A549 (cell line): Measurements from ENCODE around the gene HEXIM1. TPM values are rescaled to one million over a fixed set of nuclear protein-coding genes. Genes with fewer than 3 reads are reported as not detected.

ENCODE experiments used
- ATAC-seq, 2 experiments: fragments of 200-7000 bp in 1 of 2; fragments of >200 bp in 1 of 2; cut with Nextera tagmentation in 1 of 2; cut with Tn5 transposase in 1 of 2; 3 replicates each; pipeline versions ENCODE4 v1.8.0 to v1.9.1; 2018 to 2020; ENCODE audit warnings: mild to moderate bottlenecking in 1 of 2, moderate library complexity in 1 of 2
- CTCF ChIA-PET: fragments of 300-600 bp; sonication (Branson Sonifier 250); formaldehyde crosslinking; extraction: SDS; loops from one replicate; lab custom pipeline; 2021; ENCODE audit warnings: antibody characterized with exemption, inconsistent platforms; lab: Yijun Ruan, JAX
- POLR2A ChIA-PET: fragments of 350-600 bp; formaldehyde crosslinking; extraction: SDS; loops from one replicate; lab custom pipeline; 2021; ENCODE audit warnings: antibody characterized with exemption, inconsistent platforms; lab: Yijun Ruan, JAX
- DNase-seq, 2 experiments: peaks; one replicate each; pipeline versions ENCODE4 v3.0.0 to v3.0.0-alpha.2; 2011 to 2016; ENCODE audit warnings: low read depth in 1 of 2, low spot score in 1 of 2
- FAIRE-seq: peaks from 2 replicates; lab custom pipeline; 2011; peaks lifted over from hg19 to GRCh38; lab: Jason Lieb, UNC
- H3K27ac ChIP-seq, 2 experiments: fragments of >200 bp; sonication (Bioruptor Twin); formaldehyde crosslinking; 3 replicates each; pipeline ENCODE4 v1.5.1; 2016 to 2017
- H3K4me1 ChIP-seq: fragments of >200 bp; sonication (Bioruptor Twin); formaldehyde crosslinking; 3 replicates; pipeline ENCODE4 v1.6.1; 2016
- H3K4me2 ChIP-seq: fragments of >200 bp; sonication (Bioruptor Twin); formaldehyde crosslinking; 3 replicates; pipeline ENCODE4 v1.6.1; 2016
- H3K4me3 ChIP-seq: fragments of >200 bp; sonication (Bioruptor Twin); formaldehyde crosslinking; 3 replicates; pipeline ENCODE4 v1.5.1; 2016
- H3K9me3 ChIP-seq: fragments of >200 bp; sonication (Bioruptor Twin); formaldehyde crosslinking; 3 replicates; pipeline ENCODE4 v1.6.1; 2016
- BHLHE40 ChIP-seq: IDR thresholded peaks from 2 replicates; pipeline ENCODE4 v1.6.1; 2012; ENCODE audit warnings: low read depth, low read length, inconsistent platforms
- CEBPB ChIP-seq, 2 experiments: fragments of >200 bp in 1 of 2; sonication (Bioruptor Twin) in 1 of 2; formaldehyde crosslinking in 1 of 2; IDR thresholded peaks; 2 replicates each; pipeline ENCODE4 v1.6.1; 2012 to 2016
- CHD2 ChIP-seq: fragments of 150-350 bp; IDR thresholded peaks from 2 replicates; pipeline ENCODE4 v1.6.1; 2014; ENCODE audit warnings: low read length; ENCODE audit not compliant: partially characterized antibody
- E2F6 ChIP-seq: IDR thresholded peaks from 2 replicates; pipeline ENCODE4 v1.6.1; 2012; ENCODE audit warnings: low read depth, borderline replicate concordance
- EHF ChIP-seq: fragments of 250-450 bp; sonication (Bioruptor Pico); IDR thresholded peaks from 2 replicates; pipeline ENCODE4 v1.5.0; 2020; ENCODE audit warnings: mild to moderate bottlenecking
- EHMT2 ChIP-seq: fragments of 200-600 bp; sonication (generic); IDR thresholded peaks from 2 replicates; pipeline ENCODE4 v1.6.1; 2016; ENCODE audit warnings: antibody characterized with exemption, low read depth, mild to moderate bottlenecking, moderate library complexity
- EP300 ChIP-seq, 2 experiments: fragments of >200 bp; sonication (Bioruptor Twin); formaldehyde crosslinking; IDR thresholded peaks; 2 replicates in 1 of 2; 3 replicates in 1 of 2; pipeline ENCODE4 v1.6.1; 2016 to 2017
- FOSB ChIP-seq: fragments of 250-450 bp; sonication (Bioruptor Pico); IDR thresholded peaks from 2 replicates; pipeline ENCODE4 v1.5.0; 2020; ENCODE audit warnings: mild to moderate bottlenecking, moderate library complexity
- FOXS1 ChIP-seq: fragments of 250-450 bp; sonication (Bioruptor Pico); IDR thresholded peaks from 2 replicates; pipeline ENCODE4 v1.5.0; 2020; ENCODE audit warnings: mild to moderate bottlenecking, moderate library complexity
- HDAC2 ChIP-seq: fragments of 200-600 bp; sonication (generic); IDR thresholded peaks from 2 replicates; pipeline ENCODE4 v1.6.1; 2016
- HOXB13 ChIP-seq: fragments of 250-450 bp; sonication (Bioruptor Pico); IDR thresholded peaks from 2 replicates; pipeline ENCODE4 v1.5.0; 2020; ENCODE audit warnings: low read depth, mild to moderate bottlenecking, moderate library complexity
- HOXB5 ChIP-seq: fragments of 250-450 bp; sonication (Bioruptor Pico); IDR thresholded peaks from 2 replicates; pipeline ENCODE4 v1.5.0; 2020; ENCODE audit warnings: mild to moderate bottlenecking, moderate library complexity
- JUNB ChIP-seq: fragments of >200 bp; sonication (Bioruptor Twin); formaldehyde crosslinking; IDR thresholded peaks from 2 replicates; pipeline ENCODE4 v1.6.1; 2016
- MAFK ChIP-seq: fragments of 450-650 bp; IDR thresholded peaks from 2 replicates; pipeline ENCODE4 v1.6.1; 2014; ENCODE audit not compliant: partially characterized antibody
- MAX ChIP-seq: IDR thresholded peaks from 2 replicates; pipeline ENCODE4 v1.6.1; 2012
- MYC ChIP-seq: IDR thresholded peaks from 2 replicates; pipeline ENCODE4 v1.6.1; 2012; ENCODE audit warnings: mild to moderate bottlenecking, inconsistent platforms, low read length, improper control_type of control experiment, borderline replicate concordance
- NFE2L2 ChIP-seq: fragments of 150-350 bp; conservative IDR thresholded peaks from 2 replicates; pipeline ENCODE4 v1.6.1; 2014; ENCODE audit warnings: low read length
- NR3C1 ChIP-seq: fragments of >200 bp; sonication (Bioruptor Twin); formaldehyde crosslinking; IDR thresholded peaks from 3 replicates; pipeline ENCODE4 v1.6.1; 2017
- PBX3 ChIP-seq: IDR thresholded peaks from 2 replicates; pipeline ENCODE4 v1.6.1; 2012
- PHF8 ChIP-seq: fragments of 200-600 bp; sonication (generic); IDR thresholded peaks from 2 replicates; pipeline ENCODE4 v1.6.1; 2016; ENCODE audit warnings: low read depth, mild to moderate bottlenecking, antibody characterized with exemption, moderate library complexity, borderline replicate concordance
- POLR2A ChIP-seq: IDR thresholded peaks from 2 replicates; pipeline ENCODE4 v1.6.1; 2012; ENCODE audit warnings: mild to moderate bottlenecking, low read length
- RAD21 ChIP-seq, 2 experiments: fragments of >200 bp in 1 of 2; sonication (Bioruptor Twin) in 1 of 2; formaldehyde crosslinking in 1 of 2; IDR thresholded peaks in 1 of 2; conservative IDR thresholded peaks in 1 of 2; 2 replicates in 1 of 2; 3 replicates in 1 of 2; pipeline ENCODE4 v1.6.1; 2012 to 2018; ENCODE audit warnings: inconsistent platforms in 1 of 2
- REST ChIP-seq: fragments of 200-600 bp; sonication (generic); IDR thresholded peaks from 2 replicates; pipeline ENCODE4 v1.6.1; 2016; ENCODE audit warnings: antibody characterized with exemption, mild to moderate bottlenecking, moderate library complexity
- TP53 ChIP-seq: fragments of 250-450 bp; sonication (Bioruptor Pico); IDR thresholded peaks from 2 replicates; pipeline ENCODE4 v1.5.0; 2021; ENCODE audit warnings: mild to moderate bottlenecking, moderate library complexity
- ZC3H11A ChIP-seq: fragments of 450-650 bp; IDR thresholded peaks from 2 replicates; pipeline ENCODE4 v1.6.1; 2014; ENCODE audit warnings: antibody characterized with exemption, mild to moderate bottlenecking
- ZFP36 ChIP-seq: fragments of 450-650 bp; IDR thresholded peaks from 2 replicates; pipeline ENCODE4 v1.6.1; 2014; ENCODE audit warnings: borderline replicate concordance; ENCODE audit not compliant: partially characterized antibody
- ZNF302 ChIP-seq: fragments of 250-450 bp; sonication (Bioruptor Pico); IDR thresholded peaks from 2 replicates; pipeline ENCODE4 v1.9.0; 2021; ENCODE audit warnings: inconsistent platforms, mild to moderate bottlenecking, moderate library complexity
- whole genome bisulfite sequencing: methylation state at CpG from one replicate; pipeline ENCODE4 v1.1.6; 2017; ENCODE audit errors: missing lambda C conversion rate; 5-methylcytosine and 5-hydroxymethylcytosine counted together
- polyA plus RNA-seq, 4 experiments: library from polyadenylated mRNA; depleted of rRNA in 3 of 4; stranded (reverse); fragments of >200 nt; fragmentation: RNase III in 1 of 4; extraction: RNeasy Plus Mini Kit Qiagen cat#74134 plus additional on column Dnase treatment in 1 of 4; gene quantifications; 2 replicates in 3 of 4; 3 replicates in 1 of 4; pipeline ENCODE4 v1.2.3, GENCODE V29; 2011 to 2017

Gene HEXIM1
- polyA plus RNA-seq, 2 of the 4 experiments (the other 2 are of a cell fraction), result 54.0 to 143 TPM

- TF ChIP-seq TP53 (CRISPR knock-in tag), result peak; percentile 83; the same call in 1 of the 2 replicates
- TF ChIP-seq ZC3H11A, result no peak
- peak; percentile 35; the same call in 1 of the 2 replicates for TF ChIP-seq REST
- no peak for TF ChIP-seq ZNF302 (CRISPR knock-in tag)
- peak; percentile 88 for TF ChIP-seq HOXB5 (CRISPR knock-in tag)
- peak; percentile 96; the same call in 1 of the 2 replicates for TF ChIP-seq PBX3
- TF ChIP-seq FOXS1 (CRISPR knock-in tag), result no peak
- no peak for TF ChIP-seq EHMT2
- TF ChIP-seq NFE2L2, result no peak
- peak; percentile 82 for TF ChIP-seq CHD2
- peak; percentile 77 for TF ChIP-seq MAX
- TF ChIP-seq RAD21 (conservative IDR thresholded peaks at IDR 0.05 in 1 of 2, IDR thresholded peaks at IDR 0.05 in 1 of 2), result no peak; a peak in 2 of 5 replicates
- no peak for TF ChIP-seq EHF (CRISPR knock-in tag)
- TF ChIP-seq HOXB13 (CRISPR knock-in tag), result no peak
- peak; percentile 43; the same call in 1 of the 2 replicates for TF ChIP-seq FOSB
- TF ChIP-seq JUNB, result no peak
- peak; percentile 66 for TF ChIP-seq POLR2A
Observed at GRCh38 chr17:45161288-45162024, 13.2 kb downstream of the HEXIM1 start, which contains the start of gene HEXIM2 (continued).

- Histone ChIP-seq H3K9me3 (no peaks in the 10 kb centered on the region), H3K4me2 (peak overlapping the region; percentile 95), H3K27ac (peak overlapping the region; percentile 90 to 91), H3K4me1 (peaks cover 39% of the 10 kb centered on the region), H3K4me3 (peak overlapping the region; percentile 46)
- FAIRE-seq, result peak; percentile 39
- ChIA-PET POLR2A (interaction anchor here (0.8 to 4.9 kb wide), 14 partner anchors 9 to 110 kb away, joined by 3 to 404 read pairs (median 8); partner anchors contain the start of genes ACBD4, HEXIM1 and NMT1), CTCF (interaction anchor here (1.5 to 43.5 kb wide), 6 partner anchors 10 to 51 kb away, joined by 3 to 2147 read pairs (median 312); partner anchors contain the start of genes ACBD4, FMNL1, HEXIM1 and PLCD3)
- DNase-seq, result no peak
- TF ChIP-seq NFE2L2, result no peak
- TF ChIP-seq EP300 (IDR thresholded peaks at IDR 0.05), result no peak
- TF ChIP-seq E2F6, result no peak
- no peak for TF ChIP-seq ZFP36
- TF ChIP-seq CEBPB (IDR thresholded peaks at IDR 0.05), result no peak
- TF ChIP-seq MYC, result no peak
- TF ChIP-seq REST, result no peak
- TF ChIP-seq POLR2A, result no peak
- TF ChIP-seq PHF8, result no peak
- TF ChIP-seq NR3C1, result no peak
- no peak for TF ChIP-seq MAFK
- no peak for TF ChIP-seq PBX3
- TF ChIP-seq BHLHE40, result no peak
- TF ChIP-seq TP53 (CRISPR knock-in tag), result no peak
- TF ChIP-seq HDAC2, result no peak
- ATAC-seq, result peak; percentile 6 to 20; a peak in 4 of 6 replicates
- WGBS, result 49% methylated on average over 9 of the region's 9 CpGs
Observed at GRCh38 chr17:45162025-45162687, 13.9 kb downstream of the HEXIM1 start.
